Peyer's patch (tissue), 4 donors: ENCODE results near the gene CCL4L2. TPM values are rescaled to one million over a fixed set of nuclear protein-coding genes. Genes with fewer than 3 reads are reported as not detected.
"Not testable (repeated sequence)": the region's sequence is repeated elsewhere in the genome, so short reads cannot be mapped to it uniquely, and the experiment has no call there.

Experiments
- DNase-seq, 3 donors: peaks; one replicate each; pipeline ENCODE4 v3.0.0-alpha.2; 2017 to 2019
- H3K27ac ChIP-seq, 4 donors: fragments of 200-600 bp; sonication (generic); one replicate each; pipeline ENCODE4 v1.5.1; 2016 to 2019
- H3K27me3 ChIP-seq, 2 donors: fragments of 200-600 bp; sonication (generic); one replicate each; pipeline ENCODE4 v1.5.1; 2019
- H3K36me3 ChIP-seq, 3 donors: fragments of 200-600 bp; sonication (generic); one replicate each; pipeline ENCODE4 v1.5.1; 2016 to 2019
- H3K4me1 ChIP-seq, 4 donors: fragments of 200-600 bp; sonication (generic); one replicate each; pipeline ENCODE4 v1.5.1; 2016 to 2019
- H3K4me3 ChIP-seq, 4 donors: fragments of 200-600 bp; sonication (generic); 1 replicate in 3 of 4; 2 replicates in 1 of 4; pipeline ENCODE4 v1.5.1; 2016 to 2019; ENCODE audit warnings: mild to moderate bottlenecking in 1 of 4
- H3K9me3 ChIP-seq, 4 donors: fragments of 200-600 bp; sonication (generic); one replicate each; pipeline ENCODE4 v1.5.1; 2016 to 2019; ENCODE audit warnings: mild to moderate bottlenecking in 1 of 4
- POLR2A ChIP-seq, 2 donors: fragments of 450-650 bp; IDR thresholded peaks; one replicate each; pipeline ENCODE4 v1.5.1; 2017; ENCODE audit warnings: antibody characterized with exemption in 2 of 2, mild to moderate bottlenecking in 2 of 2, moderate library complexity in 2 of 2
- total RNA-seq, 4 donors: library from RNA; depleted of rRNA; stranded (reverse); fragments of >200 nt; gene quantifications; one replicate each; pipeline ENCODE4 v1.1.0, GENCODE V29; 2016
- TF ChIP-seq, protein P1 (sequence below), 6 experiments: fragments of 450-650 bp in 4 of 6; fragments of 200-600 bp in 2 of 6; sonication (generic) in 1 of 6; IDR thresholded peaks; one replicate each; pipeline ENCODE4 v1.5.1; 2017 to 2019; ENCODE audit warnings: antibody characterized with exemption in 6 of 6, mild to moderate bottlenecking in 3 of 6, moderate library complexity in 1 of 6

CCL4L2 gene
- total RNA-seq, 4 donors from 2014 or later: 1.3 to 24.8 TPM; not detected in 2

DNA sequence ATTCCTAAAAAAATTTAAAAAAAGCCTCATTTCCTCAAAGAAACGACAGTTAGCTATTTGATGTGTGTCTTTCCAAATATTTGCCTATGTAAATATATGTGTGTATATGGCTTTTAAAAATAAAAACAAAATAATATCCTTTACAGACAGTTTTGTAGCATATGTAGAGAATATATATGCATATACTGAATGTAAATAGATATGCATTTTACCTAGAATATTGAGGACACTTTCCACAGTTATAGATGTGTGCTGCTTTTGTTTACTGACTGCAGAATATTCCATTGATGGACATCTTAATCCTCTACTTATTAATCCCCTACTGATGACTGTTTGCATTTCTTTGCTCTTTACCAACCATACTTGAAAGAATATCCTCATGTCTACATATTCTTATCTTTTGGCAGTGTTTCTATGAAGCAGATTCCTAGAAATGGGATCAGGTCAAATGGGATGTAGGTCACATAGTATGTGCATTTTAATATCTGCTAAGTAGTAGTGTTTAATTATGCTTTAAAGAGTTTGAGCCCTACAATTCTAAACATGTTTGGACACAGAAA is 17.6 kb upstream of the CCL4L2 start:
- Histone ChIP-seq H3K4me1 (peaks cover 0 to 3% (median 0%) of the 10 kb centered on the region in 4 donors), H3K36me3 (no peaks in the 10 kb centered on the region), H3K27me3 (no peaks in the 10 kb centered on the region), H3K4me3 (no peak overlapping the region), H3K9me3 (no peaks in the 10 kb centered on the region), H3K27ac (no peak overlapping the region)
- TF ChIP-seq, protein P1, sequence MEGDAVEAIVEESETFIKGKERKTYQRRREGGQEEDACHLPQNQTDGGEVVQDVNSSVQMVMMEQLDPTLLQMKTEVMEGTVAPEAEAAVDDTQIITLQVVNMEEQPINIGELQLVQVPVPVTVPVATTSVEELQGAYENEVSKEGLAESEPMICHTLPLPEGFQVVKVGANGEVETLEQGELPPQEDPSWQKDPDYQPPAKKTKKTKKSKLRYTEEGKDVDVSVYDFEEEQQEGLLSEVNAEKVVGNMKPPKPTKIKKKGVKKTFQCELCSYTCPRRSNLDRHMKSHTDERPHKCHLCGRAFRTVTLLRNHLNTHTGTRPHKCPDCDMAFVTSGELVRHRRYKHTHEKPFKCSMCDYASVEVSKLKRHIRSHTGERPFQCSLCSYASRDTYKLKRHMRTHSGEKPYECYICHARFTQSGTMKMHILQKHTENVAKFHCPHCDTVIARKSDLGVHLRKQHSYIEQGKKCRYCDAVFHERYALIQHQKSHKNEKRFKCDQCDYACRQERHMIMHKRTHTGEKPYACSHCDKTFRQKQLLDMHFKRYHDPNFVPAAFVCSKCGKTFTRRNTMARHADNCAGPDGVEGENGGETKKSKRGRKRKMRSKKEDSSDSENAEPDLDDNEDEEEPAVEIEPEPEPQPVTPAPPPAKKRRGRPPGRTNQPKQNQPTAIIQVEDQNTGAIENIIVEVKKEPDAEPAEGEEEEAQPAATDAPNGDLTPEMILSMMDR (IDR thresholded peaks at IDR 0.05): no peak
- TF ChIP-seq POLR2A (IDR thresholded peaks at IDR 0.05): no peak
- no peak for DNase-seq

DNA sequence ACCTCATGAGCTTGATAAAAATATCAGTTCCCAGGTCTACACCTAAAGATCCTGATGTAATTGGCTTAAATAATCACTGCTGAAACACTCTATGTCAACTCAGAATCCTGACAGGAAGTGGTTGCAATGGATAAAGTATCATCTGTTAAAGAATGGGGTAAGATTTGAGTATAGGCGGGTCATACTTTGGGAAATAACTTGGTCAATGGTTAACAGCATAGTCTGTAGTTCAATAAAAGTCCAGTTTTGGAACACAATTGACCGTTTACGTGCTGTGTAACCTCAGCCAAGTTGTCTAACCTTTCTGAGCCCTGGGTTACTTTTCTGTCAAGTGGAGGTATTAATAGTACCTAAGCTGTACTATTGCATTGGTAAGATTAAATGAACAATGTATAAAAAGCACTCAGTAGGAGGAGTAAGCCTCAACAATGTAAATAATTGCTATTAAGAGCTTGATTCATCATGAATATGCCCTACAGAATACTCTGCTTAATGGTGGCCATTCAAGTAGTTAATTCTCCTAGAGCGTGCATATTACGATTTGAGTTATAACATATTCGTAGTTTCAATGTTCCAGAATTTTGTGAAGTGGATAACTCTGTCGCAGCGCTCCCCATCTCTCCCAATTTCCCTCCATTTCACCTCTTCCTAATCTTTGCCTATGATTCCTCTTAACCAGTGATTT is 16.6 kb upstream of the CCL4L2 start:
- not testable (repeated sequence) for H3K27me3 ChIP-seq, DNase-seq, H3K4me3 ChIP-seq, H3K27ac ChIP-seq, H3K4me1 ChIP-seq, H3K9me3 ChIP-seq, H3K36me3 ChIP-seq

DNA sequence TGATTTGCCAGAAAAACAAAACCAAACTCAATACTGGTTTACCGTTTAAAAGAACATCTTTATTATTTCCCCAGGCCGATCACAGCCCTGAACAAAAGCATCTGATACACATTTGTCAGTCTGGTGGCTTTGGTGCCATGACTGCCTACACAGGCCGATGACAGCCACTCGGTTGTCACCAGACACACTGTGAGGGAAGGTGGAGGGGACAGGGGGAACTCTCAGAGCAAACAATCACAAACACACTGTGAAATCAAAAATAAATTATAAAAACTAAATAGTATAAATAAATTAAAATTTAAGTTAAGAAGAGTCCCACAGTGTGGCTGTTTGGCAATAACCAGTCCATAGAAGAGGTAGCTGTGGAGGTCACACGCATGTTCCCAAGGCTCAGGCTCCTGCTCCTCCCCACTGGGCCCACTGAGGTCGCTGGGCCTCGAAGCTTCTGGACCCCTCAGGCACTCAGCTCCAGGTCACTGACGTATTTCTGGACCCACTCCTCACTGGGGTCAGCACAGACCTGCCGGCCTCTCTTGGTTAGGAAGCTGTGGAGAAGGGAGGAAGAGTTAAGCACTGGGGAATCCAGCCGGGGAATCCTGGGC is 15.9 kb upstream of the CCL4L2 start:
- not testable (repeated sequence) for DNase-seq, H3K4me3 ChIP-seq, H3K36me3 ChIP-seq, H3K4me1 ChIP-seq, H3K27me3 ChIP-seq, H3K9me3 ChIP-seq
- H3K27ac ChIP-seq: peak overlapping the region in 2 of 4 donors; percentile 49 to 65

- Histone ChIP-seq H3K27ac (peak overlapping the region in 3 of 4 donors; percentile 14 to 65 (median 49)), H3K4me1 (peaks cover 0 to 3% (median 0%) of the 10 kb centered on the region in 4 donors), H3K36me3 (no peaks in the 10 kb centered on the region), H3K9me3 (no peaks in the 10 kb centered on the region), H3K4me3 (no peak overlapping the region), H3K27me3 (no peaks in the 10 kb centered on the region)
- TF ChIP-seq POLR2A (IDR thresholded peaks at IDR 0.05): no peak
- TF ChIP-seq, protein P1 (IDR thresholded peaks at IDR 0.05): no peak
- DNase-seq: no peak
Observed at GRCh38 chr17:36195434-36196130, 15.3 kb upstream of the CCL4L2 start.

DNA sequence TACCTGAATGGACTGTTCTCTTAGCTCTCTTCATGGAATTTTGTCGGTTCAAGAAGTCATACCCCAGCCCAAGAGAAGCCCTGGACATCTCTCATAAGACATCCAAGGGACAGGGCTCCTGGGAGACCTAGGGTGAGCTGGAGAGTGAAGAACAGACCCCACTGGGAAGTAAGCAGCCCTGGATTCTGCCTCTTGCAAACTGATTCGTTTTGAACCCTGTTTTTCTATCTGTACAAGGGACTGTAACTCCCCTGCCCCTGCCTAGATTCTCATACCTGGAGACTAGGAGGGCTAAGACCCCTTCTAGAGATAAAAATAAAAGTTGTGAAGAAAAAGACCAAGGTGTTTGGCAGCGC is 14.8 kb upstream of the CCL4L2 start:
- no peaks in the 10 kb centered on the region for H3K9me3 ChIP-seq
- TF ChIP-seq POLR2A (IDR thresholded peaks at IDR 0.05): no peak
- TF ChIP-seq, protein P1 (IDR thresholded peaks at IDR 0.05): no peak
- H3K4me1 ChIP-seq: peaks cover 0 to 3% (median 0%) of the 10 kb centered on the region in 4 donors
- H3K4me3 ChIP-seq: no peak overlapping the region
- DNase-seq: no peak
- peak overlapping the region; percentile 14 to 65 (median 44) for H3K27ac ChIP-seq
- no peaks in the 10 kb centered on the region for H3K36me3 ChIP-seq
- no peaks in the 10 kb centered on the region for H3K27me3 ChIP-seq

DNA sequence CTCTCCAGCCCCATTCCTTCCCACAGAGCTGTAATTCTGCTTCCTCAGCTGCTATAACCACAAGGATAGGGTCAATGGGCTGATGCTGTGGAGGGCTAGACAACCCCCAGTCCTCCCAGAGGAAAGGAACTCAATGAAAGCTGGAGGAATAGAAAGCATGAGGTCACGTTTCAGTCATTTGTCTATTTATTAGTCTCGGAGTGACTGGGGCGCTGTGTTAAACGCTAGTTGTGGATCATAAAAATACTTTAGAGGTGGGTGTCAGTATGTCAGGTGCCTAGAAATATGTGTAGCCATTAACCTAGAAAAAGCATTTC is 13.5 kb upstream of the CCL4L2 start:
- DNase-seq: no peak
- no peaks in the 10 kb centered on the region for H3K9me3 ChIP-seq
- H3K4me1 ChIP-seq: peaks cover 0 to 3% (median 0%) of the 10 kb centered on the region in 4 donors
- peak overlapping the region in 2 of 4 donors; percentile 49 to 53 for H3K27ac ChIP-seq
- H3K27me3 ChIP-seq: no peaks in the 10 kb centered on the region
- no peak overlapping the region for H3K4me3 ChIP-seq
- H3K36me3 ChIP-seq: no peaks in the 10 kb centered on the region
- TF ChIP-seq POLR2A (IDR thresholded peaks at IDR 0.05): no peak
- TF ChIP-seq, protein P1 (IDR thresholded peaks at IDR 0.05): no peak
